GM12878 (cell line): ENCODE data around the gene ERP44. TPM values are rescaled to one million over a fixed set of nuclear protein-coding genes. Genes with fewer than 3 reads are reported as not detected.

Experiments used
- ATAC-seq: fragments of 200-7000 bp; cut with Tn5 transposase; 3 replicates; pipeline ENCODE4 v1.9.1; 2020; ENCODE audit warnings: mild to moderate bottlenecking, moderate library complexity
- BruUV-seq: library from RNA; stranded (reverse); fragments of 400-500 nt; replicated peaks from 2 replicates; lab custom pipeline; 2021; lab: Mats Ljungman, UMichigan
- CTCF ChIA-PET: fragments of 300-600 bp; sonication (Branson Sonifier 250); formaldehyde crosslinking; extraction: SDS; loops from one replicate; lab custom pipeline; 2021; ENCODE audit warnings: inconsistent platforms; lab: Yijun Ruan, JAX
- POLR2A ChIA-PET: fragments of 350-600 bp; formaldehyde crosslinking; extraction: SDS; loops from one replicate; lab custom pipeline; 2021; ENCODE audit warnings: inconsistent platforms; lab: Charles Lee
- RAD21 ChIA-PET: fragments of 300-600 bp; sonication (Branson Sonifier 250); formaldehyde crosslinking; loops from one replicate; lab custom pipeline; 2023; ENCODE audit warnings: antibody characterized with exemption; ENCODE audit not compliant: unreplicated experiment; lab: Charles Lee
- SMC1A ChIA-PET: fragments of 300-600 bp; sonication (Branson Sonifier 250); formaldehyde crosslinking; loops from one replicate; lab custom pipeline; 2023; ENCODE audit not compliant: unreplicated experiment, uncharacterized antibody; lab: Charles Lee
- DNase-seq: peaks from one replicate; pipeline ENCODE4 v3.0.0-alpha.2; 2011; ENCODE audit warnings: low read depth, low spot score
- FAIRE-seq: peaks from 3 replicates; lab custom pipeline; 2011; peaks lifted over from hg19 to GRCh38; lab: Jason Lieb, UNC
- H2AFZ ChIP-seq: 2 replicates; pipeline ENCODE4 v1.6.0; 2011; ENCODE audit warnings: low read depth, low read length, control low read depth; ENCODE audit not compliant: control insufficient read depth
- H3K27ac ChIP-seq: 2 replicates; pipeline ENCODE4 v1.5.1; 2011; ENCODE audit warnings: control low read depth; ENCODE audit not compliant: control insufficient read depth, insufficient read depth
- H3K27me3 ChIP-seq, 2 experiments: replicated peaks in 1 of 2; 2 replicates each; pipeline versions ENCODE4 v1.6.0 to v1.6.1; 2011; ENCODE audit warnings: low read length in 1 of 2; ENCODE audit not compliant: control insufficient read depth in 2 of 2, insufficient read depth in 2 of 2
- H3K36me3 ChIP-seq, 2 experiments: 2 replicates each; pipeline ENCODE4 v1.5.1; 2011; ENCODE audit warnings: low read length in 1 of 2; ENCODE audit not compliant: control insufficient read depth in 2 of 2, insufficient read depth in 2 of 2
- H3K4me1 ChIP-seq: 2 replicates; pipeline ENCODE4 v1.6.1; 2011; ENCODE audit warnings: mild to moderate bottlenecking, low read length, moderate library complexity, mixed read lengths; ENCODE audit not compliant: control insufficient read depth, insufficient read depth
- H3K4me2 ChIP-seq: 2 replicates; pipeline ENCODE4 v1.6.0; 2011; ENCODE audit warnings: control low read depth; ENCODE audit not compliant: control insufficient read depth, insufficient read depth
- H3K4me3 ChIP-seq: fragments of 200-600 bp; sonication (generic); 2 replicates; pipeline ENCODE4 v1.5.1; 2016
- H3K79me2 ChIP-seq: 2 replicates; pipeline ENCODE4 v1.6.0; 2011; ENCODE audit warnings: low read length; ENCODE audit not compliant: control insufficient read depth, insufficient read depth
- H3K9ac ChIP-seq: 2 replicates; pipeline ENCODE4 v1.8.0; 2011; ENCODE audit warnings: low read length, control low read depth, mixed read lengths; ENCODE audit not compliant: control insufficient read depth, insufficient read depth
- H3K9me3 ChIP-seq: replicated peaks from 3 replicates; pipeline ENCODE4 v1.5.1; 2011; ENCODE audit warnings: mild to moderate bottlenecking, low read length; ENCODE audit not compliant: control insufficient read depth, insufficient read depth
- H4K20me1 ChIP-seq: 2 replicates; pipeline ENCODE4 v1.6.0; 2011; ENCODE audit not compliant: control insufficient read depth, insufficient read depth
- GATAD2B ChIP-seq: fragments of 450-650 bp; conservative IDR thresholded peaks from 2 replicates; pipeline ENCODE4 v1.6.1; 2017; ENCODE audit warnings: low read depth, mild to moderate bottlenecking, moderate library complexity
- IKZF1 ChIP-seq: fragments of 450-650 bp; conservative IDR thresholded peaks from 2 replicates; pipeline ENCODE4 v1.6.1; 2017; ENCODE audit warnings: antibody characterized with exemption, mild to moderate bottlenecking
- KAT2A ChIP-seq: conservative IDR thresholded peaks from 2 replicates; pipeline ENCODE4 v1.6.1; 2011; ENCODE audit warnings: low read depth, low read length; ENCODE audit not compliant: control insufficient read depth
- KLF5 ChIP-seq: fragments of 450-650 bp; IDR thresholded peaks from 2 replicates; pipeline ENCODE4 v1.6.1; 2014; ENCODE audit warnings: mild to moderate bottlenecking; ENCODE audit not compliant: partially characterized antibody
- NR2F1 ChIP-seq: fragments of 450-650 bp; conservative IDR thresholded peaks from 2 replicates; pipeline ENCODE4 v1.6.1; 2017; ENCODE audit warnings: mild to moderate bottlenecking
- PAX5 ChIP-seq: IDR thresholded peaks from 2 replicates; pipeline ENCODE4 v1.6.1; 2011; ENCODE audit warnings: low read depth, low read length, borderline replicate concordance
- POU2F2 ChIP-seq: IDR thresholded peaks from 3 replicates; pipeline ENCODE4 v1.6.1; 2011; ENCODE audit warnings: low read depth, mild to moderate bottlenecking, low read length, borderline replicate concordance
- RAD51 ChIP-seq: fragments of 450-650 bp; IDR thresholded peaks from 2 replicates; pipeline ENCODE4 v1.6.1; 2016; ENCODE audit warnings: moderate library complexity, mild to moderate bottlenecking, inconsistent platforms
- SIN3A ChIP-seq: IDR thresholded peaks from 2 replicates; pipeline ENCODE4 v1.6.1; 2012; ENCODE audit warnings: low read depth, low read length, improper control_type of control experiment
- SRF ChIP-seq, 2 experiments: IDR thresholded peaks; 2 replicates each; pipeline ENCODE4 v1.6.1; 2011; ENCODE audit warnings: low read depth in 2 of 2, low read length in 2 of 2, mild to moderate bottlenecking in 1 of 2, moderate library complexity in 1 of 2
- STAT3 ChIP-seq: IDR thresholded peaks from 2 replicates; pipeline ENCODE4 v1.6.1; 2011; ENCODE audit warnings: low read depth, low read length, improper control_type of control experiment
- SUPT20H ChIP-seq: IDR thresholded peaks from 2 replicates; pipeline ENCODE4 v1.6.1; 2011; ENCODE audit warnings: low read depth, mild to moderate bottlenecking, low read length, moderate library complexity, borderline replicate concordance; ENCODE audit not compliant: control insufficient read depth
- TCF12 ChIP-seq: IDR thresholded peaks from 2 replicates; pipeline ENCODE4 v1.6.1; 2011; ENCODE audit warnings: low read depth, mild to moderate bottlenecking, low read length
- YBX1 ChIP-seq: fragments of 450-650 bp; IDR thresholded peaks from 2 replicates; pipeline ENCODE4 v1.6.1; 2016; ENCODE audit warnings: antibody characterized with exemption
- ZNF622 ChIP-seq: fragments of 450-650 bp; IDR thresholded peaks from 2 replicates; pipeline ENCODE4 v1.6.1; 2017; ENCODE audit warnings: mild to moderate bottlenecking, inconsistent platforms
- WGBS: methylation state at CpG from one replicate; pipeline ENCODE4 v1.1.6; 2016; ENCODE audit warnings: low lambda C conversion rate; ENCODE audit not compliant: insufficient replicate concordance, insufficient coverage; ENCODE audit errors: missing lambda C conversion rate; 5-methylcytosine and 5-hydroxymethylcytosine counted together
- in situ Hi-C: fragments of 300-500 bp; cut with MboI; formaldehyde crosslinking; loops from 9 replicates; pipeline ENCODE4 v1.14.3; 2018; ENCODE audit warnings: mixed read lengths
- intact Hi-C: fragments of 100-400 bp; cut with micrococcal nuclease; formaldehyde crosslinking; loops from one replicate; pipeline ENCODE4 v1.14.2; 2022; ENCODE audit not compliant: unreplicated experiment
- polyA plus RNA-seq, 11 experiments: library from polyadenylated mRNA; depleted of rRNA in 4 of 11; unstranded in 6 of 11; stranded (reverse) in 5 of 11; fragments of >200 nt; fragmentation: Nextera tagmentation in 4 of 11; fragmentation: Illumina TruSeq in 1 of 11; extraction: Ambion mirVana in 4 of 11; extraction: Trizol in 1 of 11; gene quantifications; 1 replicate in 1 of 11; 2 replicates in 10 of 11; pipeline versions ENCODE4 v1.2.1 to v1.2.3, GENCODE V29; 2011 to 2016; ENCODE audit warnings: inconsistent platforms in 2 of 11, missing spikeins in 2 of 11, low read depth in 1 of 11
- total RNA-seq, 4 experiments: library from RNA; depleted of rRNA in 3 of 4; stranded (reverse); fragments of >200 nt in 3 of 4; fragmentation: Illumina TruSeq in 1 of 4; extraction: Trizol in 1 of 4; gene quantifications; 2 replicates each; pipeline versions ENCODE4 v1.2.1 to v1.2.3, GENCODE V29; 2013 to 2021
- TF ChIP-seq, protein P1 (sequence below): fragments of 450-650 bp; IDR thresholded peaks from 2 replicates; pipeline ENCODE4 v1.6.1; 2017; ENCODE audit warnings: mild to moderate bottlenecking, low read depth, inconsistent platforms; ENCODE audit not compliant: poor library complexity, severe bottlenecking

The ERP44 gene
- total and polyA plus RNA-seq, 10 of the 15 experiments (the other 5 are each of a cell fraction or from before 2014, with no cell fraction given): 11.5 to 52.4 (median 20.2) TPM

DNA sequence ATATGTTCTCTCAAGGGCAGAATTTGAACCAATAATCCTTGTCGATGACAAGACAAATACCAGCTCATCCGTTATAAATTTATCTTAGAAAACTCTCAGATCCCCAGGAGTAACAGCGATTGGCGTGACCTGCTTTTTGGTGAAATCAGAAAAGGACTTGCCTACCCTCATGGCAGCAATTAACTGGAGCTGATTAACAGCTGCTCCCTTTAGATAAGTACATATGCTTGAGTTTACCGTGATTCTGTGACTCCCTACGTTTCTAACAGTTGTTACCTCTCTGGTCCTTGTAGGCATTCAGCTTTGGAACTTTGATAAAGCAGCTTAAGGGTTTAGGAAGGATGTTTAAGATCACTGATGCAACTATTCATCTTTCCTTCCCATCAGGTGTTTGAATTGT is 2.8 kb upstream of the ERP44 start:
- Histone ChIP-seq H2AFZ (no peak overlapping the region), H3K27me3 (no peaks in the 10 kb centered on the region), H3K4me3 (no peak overlapping the region), H3K36me3 (no peaks in the 10 kb centered on the region; a peak in 1 of 4 replicates), H3K79me2 (peaks cover 34% of the 10 kb centered on the region), H4K20me1 (no peaks in the 10 kb centered on the region)
- ChIA-PET POLR2A (interaction anchor here (1.7 kb wide), 1 partner anchor 11 kb away, joined by 5 read pairs; no protein-coding TSS in a partner anchor), SMC1A (interaction anchor here (0.7 to 1.6 kb wide), 9 partner anchors 13 to 117 kb away, joined by 3 to 4 read pairs (median 3); no protein-coding TSS in a partner anchor), RAD21 (interaction anchor here (0.6 kb wide), 1 partner anchor 108 kb away, joined by 4 read pairs; no protein-coding TSS in a partner anchor)
- in situ Hi-C loops (no loop called here), intact Hi-C loops (no loop called here)
- no peak for ATAC-seq
- WGBS: 98% methylated on average over 6 of the region's 6 CpGs
- TF ChIP-seq SIN3A (no peak), ZNF622 (no peak), SRF (IDR thresholded peaks at IDR 0.05; ENCODE audit: low read depth in 2 of 2, low read length in 2 of 2) (no peak), GATAD2B (no peak)
- TF ChIP-seq, all 136 proteins: peak for 0
- Histone ChIP-seq H3K9me3 (no peaks in the 10 kb centered on the region), H3K9ac (no peak overlapping the region), H3K27ac (no peak overlapping the region), H3K4me1 (no peaks in the 10 kb centered on the region), H3K4me2 (no peak overlapping the region)
- CTCF ChIA-PET: interaction anchor here (0.7 to 1.3 kb wide), 5 partner anchors 11 to 115 kb away, joined by 3 read pairs; no protein-coding TSS in a partner anchor
- BruUV-seq: no TSS peak
- FAIRE-seq (no peak), DNase-seq (no peak)

DNA sequence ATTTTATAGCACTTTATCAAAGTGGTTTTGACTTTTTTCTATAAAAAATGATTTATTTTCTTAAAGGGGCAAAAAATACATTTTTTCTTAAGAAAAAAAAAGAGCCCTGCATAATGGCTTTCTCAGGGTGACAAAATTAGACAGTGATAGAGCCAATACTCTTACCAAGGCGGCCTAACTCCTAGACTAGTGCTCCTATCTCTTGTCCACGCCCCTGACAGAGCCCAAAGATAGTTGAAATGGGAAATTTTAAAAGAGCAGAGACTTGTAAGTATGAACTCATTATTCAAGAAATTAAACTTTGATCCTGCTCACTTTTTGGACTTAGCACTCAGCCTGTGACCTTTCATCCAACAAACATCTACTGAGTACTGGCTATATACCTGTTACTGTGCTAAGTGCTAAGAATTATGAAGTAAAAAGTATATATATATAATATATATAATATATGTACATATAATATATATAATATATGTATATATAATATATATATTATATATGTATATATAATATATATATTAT is 1.4 kb upstream of the ERP44 start:
- Histone ChIP-seq H4K20me1 (no peaks in the 10 kb centered on the region), H3K27me3 (no peaks in the 10 kb centered on the region), H3K36me3 (no peaks in the 10 kb centered on the region; a peak in 1 of 4 replicates), H3K9me3 (no peaks in the 10 kb centered on the region), H3K4me3 (peak overlapping the region; percentile 79), H3K79me2 (peaks cover 48% of the 10 kb centered on the region), H3K4me1 (no peaks in the 10 kb centered on the region), H2AFZ (peak overlapping the region; percentile 92; the same call in 1 of the 2 replicates), H3K9ac (peak overlapping the region; percentile 98), H3K27ac (peak overlapping the region; percentile 92; the same call in 1 of the 2 replicates), H3K4me2 (peak overlapping the region; percentile 86)
- ChIA-PET POLR2A (no interaction called here), CTCF (no interaction called here), RAD21 (no interaction called here), SMC1A (interaction anchor here (1.0 to 1.1 kb wide), 2 partner anchors 20 to 69 kb away, joined by 3 to 4 read pairs; no protein-coding TSS in a partner anchor)
- in situ Hi-C loops: no loop called here
- DNase-seq (no peak), ATAC-seq (no peak), FAIRE-seq (no peak)
- intact Hi-C loops: no loop called here
- 48% methylated on average over 2 of the region's 2 CpGs for WGBS
- no TSS peak for BruUV-seq
- TF ChIP-seq YBX1 (no peak), STAT3 (no peak), NR2F1 (no peak), SUPT20H (no peak), RAD51 (no peak), SRF (IDR thresholded peaks at IDR 0.05; ENCODE audit: low read depth in 2 of 2, low read length in 2 of 2) (no peak), KAT2A (no peak), TCF12 (no peak), PAX5 (no peak), IKZF1 (no peak), KLF5 (no peak), POU2F2 (no peak)
- TF ChIP-seq, protein P1, sequence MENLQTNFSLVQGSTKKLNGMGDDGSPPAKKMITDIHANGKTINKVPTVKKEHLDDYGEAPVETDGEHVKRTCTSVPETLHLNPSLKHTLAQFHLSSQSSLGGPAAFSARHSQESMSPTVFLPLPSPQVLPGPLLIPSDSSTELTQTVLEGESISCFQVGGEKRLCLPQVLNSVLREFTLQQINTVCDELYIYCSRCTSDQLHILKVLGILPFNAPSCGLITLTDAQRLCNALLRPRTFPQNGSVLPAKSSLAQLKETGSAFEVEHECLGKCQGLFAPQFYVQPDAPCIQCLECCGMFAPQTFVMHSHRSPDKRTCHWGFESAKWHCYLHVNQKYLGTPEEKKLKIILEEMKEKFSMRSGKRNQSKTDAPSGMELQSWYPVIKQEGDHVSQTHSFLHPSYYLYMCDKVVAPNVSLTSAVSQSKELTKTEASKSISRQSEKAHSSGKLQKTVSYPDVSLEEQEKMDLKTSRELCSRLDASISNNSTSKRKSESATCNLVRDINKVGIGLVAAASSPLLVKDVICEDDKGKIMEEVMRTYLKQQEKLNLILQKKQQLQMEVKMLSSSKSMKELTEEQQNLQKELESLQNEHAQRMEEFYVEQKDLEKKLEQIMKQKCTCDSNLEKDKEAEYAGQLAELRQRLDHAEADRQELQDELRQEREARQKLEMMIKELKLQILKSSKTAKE: no peak
